Measurements from ENCODE around the gene SLC16A3. TPM values are rescaled to one million over a fixed set of nuclear protein-coding genes. Genes with fewer than 3 reads are reported as not detected.

Gene SLC16A3
- total and polyA plus RNA-seq, 9 of the 15 experiments (the other 6 are each of a cell fraction or from before 2014, with no cell fraction given) = 0.11 to 5.4 (median 1.2) TPM; not detected in 2

DNA sequence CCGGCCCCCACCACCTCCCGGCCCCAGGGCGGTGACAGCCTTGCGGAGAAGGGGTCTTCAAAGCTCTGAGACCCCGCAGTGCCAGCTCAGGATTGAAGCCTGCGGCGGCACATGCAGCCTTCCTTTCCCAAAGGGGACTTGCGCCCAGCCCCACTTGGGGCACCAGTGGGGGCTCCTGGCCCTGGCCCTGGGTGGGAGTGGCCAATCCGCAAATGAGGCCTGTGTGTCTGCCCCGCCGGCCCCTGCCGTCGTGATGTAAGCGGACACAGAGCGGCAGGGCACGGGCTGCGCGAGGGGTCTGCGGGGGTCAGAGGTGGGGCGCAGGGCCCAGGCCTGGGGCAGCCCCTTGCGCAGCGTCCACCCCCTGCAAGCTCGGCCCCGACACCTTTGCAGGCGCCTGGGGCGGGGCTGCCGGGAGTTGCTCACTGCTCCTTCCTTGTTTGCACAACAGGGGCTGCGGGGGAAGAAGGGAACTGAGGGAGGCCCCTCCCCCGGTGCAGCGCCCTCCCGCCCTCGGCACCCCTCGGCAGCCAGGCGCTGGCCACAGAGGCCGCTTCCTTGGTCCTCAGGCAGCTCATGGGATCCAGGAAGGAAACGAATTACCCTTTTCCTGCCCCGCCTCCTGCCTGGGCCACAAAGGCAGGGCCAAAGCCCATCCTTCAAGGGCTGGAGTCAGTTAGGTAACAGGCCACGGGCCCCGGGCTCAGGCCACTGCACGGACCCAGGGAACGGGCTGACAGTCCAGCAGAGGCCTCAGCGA is 2.9 kb downstream of the SLC16A3 start (continued):
- TF ChIP-seq, protein P1, sequence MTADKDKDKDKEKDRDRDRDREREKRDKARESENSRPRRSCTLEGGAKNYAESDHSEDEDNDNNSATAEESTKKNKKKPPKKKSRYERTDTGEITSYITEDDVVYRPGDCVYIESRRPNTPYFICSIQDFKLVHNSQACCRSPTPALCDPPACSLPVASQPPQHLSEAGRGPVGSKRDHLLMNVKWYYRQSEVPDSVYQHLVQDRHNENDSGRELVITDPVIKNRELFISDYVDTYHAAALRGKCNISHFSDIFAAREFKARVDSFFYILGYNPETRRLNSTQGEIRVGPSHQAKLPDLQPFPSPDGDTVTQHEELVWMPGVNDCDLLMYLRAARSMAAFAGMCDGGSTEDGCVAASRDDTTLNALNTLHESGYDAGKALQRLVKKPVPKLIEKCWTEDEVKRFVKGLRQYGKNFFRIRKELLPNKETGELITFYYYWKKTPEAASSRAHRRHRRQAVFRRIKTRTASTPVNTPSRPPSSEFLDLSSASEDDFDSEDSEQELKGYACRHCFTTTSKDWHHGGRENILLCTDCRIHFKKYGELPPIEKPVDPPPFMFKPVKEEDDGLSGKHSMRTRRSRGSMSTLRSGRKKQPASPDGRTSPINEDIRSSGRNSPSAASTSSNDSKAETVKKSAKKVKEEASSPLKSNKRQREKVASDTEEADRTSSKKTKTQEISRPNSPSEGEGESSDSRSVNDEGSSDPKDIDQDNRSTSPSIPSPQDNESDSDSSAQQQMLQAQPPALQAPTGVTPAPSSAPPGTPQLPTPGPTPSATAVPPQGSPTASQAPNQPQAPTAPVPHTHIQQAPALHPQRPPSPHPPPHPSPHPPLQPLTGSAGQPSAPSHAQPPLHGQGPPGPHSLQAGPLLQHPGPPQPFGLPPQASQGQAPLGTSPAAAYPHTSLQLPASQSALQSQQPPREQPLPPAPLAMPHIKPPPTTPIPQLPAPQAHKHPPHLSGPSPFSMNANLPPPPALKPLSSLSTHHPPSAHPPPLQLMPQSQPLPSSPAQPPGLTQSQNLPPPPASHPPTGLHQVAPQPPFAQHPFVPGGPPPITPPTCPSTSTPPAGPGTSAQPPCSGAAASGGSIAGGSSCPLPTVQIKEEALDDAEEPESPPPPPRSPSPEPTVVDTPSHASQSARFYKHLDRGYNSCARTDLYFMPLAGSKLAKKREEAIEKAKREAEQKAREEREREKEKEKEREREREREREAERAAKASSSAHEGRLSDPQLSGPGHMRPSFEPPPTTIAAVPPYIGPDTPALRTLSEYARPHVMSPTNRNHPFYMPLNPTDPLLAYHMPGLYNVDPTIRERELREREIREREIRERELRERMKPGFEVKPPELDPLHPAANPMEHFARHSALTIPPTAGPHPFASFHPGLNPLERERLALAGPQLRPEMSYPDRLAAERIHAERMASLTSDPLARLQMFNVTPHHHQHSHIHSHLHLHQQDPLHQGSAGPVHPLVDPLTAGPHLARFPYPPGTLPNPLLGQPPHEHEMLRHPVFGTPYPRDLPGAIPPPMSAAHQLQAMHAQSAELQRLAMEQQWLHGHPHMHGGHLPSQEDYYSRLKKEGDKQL (CRISPR knock-in tag; IDR thresholded peaks at IDR 0.05; ENCODE audit: borderline replicate concordance) = no peak
- TF ChIP-seq, protein P2, sequence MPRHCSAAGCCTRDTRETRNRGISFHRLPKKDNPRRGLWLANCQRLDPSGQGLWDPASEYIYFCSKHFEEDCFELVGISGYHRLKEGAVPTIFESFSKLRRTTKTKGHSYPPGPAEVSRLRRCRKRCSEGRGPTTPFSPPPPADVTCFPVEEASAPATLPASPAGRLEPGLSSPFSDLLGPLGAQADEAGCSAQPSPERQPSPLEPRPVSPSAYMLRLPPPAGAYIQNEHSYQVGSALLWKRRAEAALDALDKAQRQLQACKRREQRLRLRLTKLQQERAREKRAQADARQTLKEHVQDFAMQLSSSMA (CRISPR knock-in tag; IDR thresholded peaks at IDR 0.05) = no peak
- TF ChIP-seq DMBX1 (CRISPR knock-in tag; IDR thresholded peaks at IDR 0.05; ENCODE audit: borderline replicate concordance) = no peak
- TF ChIP-seq JUNB (CRISPR knock-in tag; conservative IDR thresholded peaks at IDR 0.05) = no peak
- no peak for TF ChIP-seq YBX1 (IDR thresholded peaks at IDR 0.05)
- TF ChIP-seq RBFOX2 (IDR thresholded peaks at IDR 0.05; ENCODE audit: low read depth, low read length) = peak; percentile 62
- peak; percentile 67 for TF ChIP-seq POLR2G (IDR thresholded peaks at IDR 0.05; ENCODE audit: low read depth, low read length)
- TF ChIP-seq XRCC4 (IDR thresholded peaks at IDR 0.05; ENCODE audit: extremely low read depth, insufficient read depth, insufficient read length) = no peak
- TF ChIP-seq, protein P3, sequence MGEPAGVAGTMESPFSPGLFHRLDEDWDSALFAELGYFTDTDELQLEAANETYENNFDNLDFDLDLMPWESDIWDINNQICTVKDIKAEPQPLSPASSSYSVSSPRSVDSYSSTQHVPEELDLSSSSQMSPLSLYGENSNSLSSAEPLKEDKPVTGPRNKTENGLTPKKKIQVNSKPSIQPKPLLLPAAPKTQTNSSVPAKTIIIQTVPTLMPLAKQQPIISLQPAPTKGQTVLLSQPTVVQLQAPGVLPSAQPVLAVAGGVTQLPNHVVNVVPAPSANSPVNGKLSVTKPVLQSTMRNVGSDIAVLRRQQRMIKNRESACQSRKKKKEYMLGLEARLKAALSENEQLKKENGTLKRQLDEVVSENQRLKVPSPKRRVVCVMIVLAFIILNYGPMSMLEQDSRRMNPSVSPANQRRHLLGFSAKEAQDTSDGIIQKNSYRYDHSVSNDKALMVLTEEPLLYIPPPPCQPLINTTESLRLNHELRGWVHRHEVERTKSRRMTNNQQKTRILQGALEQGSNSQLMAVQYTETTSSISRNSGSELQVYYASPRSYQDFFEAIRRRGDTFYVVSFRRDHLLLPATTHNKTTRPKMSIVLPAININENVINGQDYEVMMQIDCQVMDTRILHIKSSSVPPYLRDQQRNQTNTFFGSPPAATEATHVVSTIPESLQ (CRISPR knock-in tag; IDR thresholded peaks at IDR 0.05) = no peak
- TF ChIP-seq HDGF (IDR thresholded peaks at IDR 0.05) = peak; percentile 75; the same call in 1 of the 2 replicates
- TF ChIP-seq, protein P4, sequence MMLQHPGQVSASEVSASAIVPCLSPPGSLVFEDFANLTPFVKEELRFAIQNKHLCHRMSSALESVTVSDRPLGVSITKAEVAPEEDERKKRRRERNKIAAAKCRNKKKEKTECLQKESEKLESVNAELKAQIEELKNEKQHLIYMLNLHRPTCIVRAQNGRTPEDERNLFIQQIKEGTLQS (IDR thresholded peaks at IDR 0.05) = 0 out of 2 replicates have a peak, but pooled peaks have one; percentile 9
- TF ChIP-seq, protein P4 (CRISPR knock-in tag; conservative IDR thresholded peaks at IDR 0.05) = no peak
- TF ChIP-seq SAFB (IDR thresholded peaks at IDR 0.05; ENCODE audit: borderline replicate concordance, low read depth, low read length) = 0 out of 2 replicates have a peak, but pooled peaks have one; percentile 3
- TF ChIP-seq PRDM10 (IDR thresholded peaks at IDR 0.05; ENCODE audit: partially characterized antibody) = peak; percentile 28
